Measurements from ENCODE around the gene OR6T1.

GRCh38 chr11:123942413-123942812 is 1.2 kb downstream of the OR6T1 start:
- no peak for TF ChIP-seq CTCF (IDR thresholded peaks at IDR 0.05)
- TF ChIP-seq ZFX (IDR thresholded peaks at IDR 0.05; ENCODE audit: borderline replicate concordance): no peak

All from 22Rv1 (cell line).